GM19193 (cell line): ENCODE results near the gene CACTIN.

Experiments
- POLR2A ChIP-seq: IDR thresholded peaks from 4 replicates; pipeline ENCODE4 v1.6.1; 2011; ENCODE audit not compliant: insufficient read depth, insufficient read length; ENCODE audit errors: extremely low read depth

Gene CACTIN

GRCh38 chr19:3623716-3624115 is 2.9 kb downstream of the CACTIN start:
- TF ChIP-seq POLR2A, result no peak

GRCh38 chr19:3622224-3622623 is 4.4 kb downstream of the CACTIN start:
- no peak for TF ChIP-seq POLR2A

- TF ChIP-seq POLR2A, result no peak
Observed at GRCh38 chr19:3621689-3622088, 4.9 kb downstream of the CACTIN start.

- TF ChIP-seq POLR2A, result no peak
Observed at GRCh38 chr19:3620817-3621547, 5.6 kb downstream of the CACTIN start.

GRCh38 chr19:3620145-3620816 is 6.3 kb downstream of the CACTIN start:
- no peak for TF ChIP-seq POLR2A

GRCh38 chr19:3619631-3620012 is 7.0 kb downstream of the CACTIN start:
- TF ChIP-seq POLR2A, result no peak

- no peak for TF ChIP-seq POLR2A
Observed at GRCh38 chr19:3618811-3619630, 7.6 kb downstream of the CACTIN start.

GRCh38 chr19:3618144-3618810 is 8.3 kb downstream of the CACTIN start:
- TF ChIP-seq POLR2A, result no peak

GRCh38 chr19:3617463-3617862 is 9.1 kb downstream of the CACTIN start:
- TF ChIP-seq POLR2A, result no peak

- TF ChIP-seq POLR2A, result no peak
Observed at GRCh38 chr19:3615524-3616135, 11.0 kb downstream of the CACTIN start.

GRCh38 chr19:3614858-3615505 is 11.6 kb downstream of the CACTIN start:
- TF ChIP-seq POLR2A, result no peak

GRCh38 chr19:3613818-3614661 is 12.6 kb downstream of the CACTIN start:
- no peak for TF ChIP-seq POLR2A
